Measurements from ENCODE around the gene PEAK1. TPM values are rescaled to one million over a fixed set of nuclear protein-coding genes. Genes with fewer than 3 reads are reported as not detected.

PEAK1 gene
- total RNA-seq, 4 donors from 2014 or later, result 91.8 to 170 (median 123) TPM

- no peaks in the 10 kb centered on the region for H3K27me3 ChIP-seq
- TF ChIP-seq POLR2AphosphoS5 (IDR thresholded peaks at IDR 0.05) (no peak), POLR2A (IDR thresholded peaks at IDR 0.05; ENCODE audit: low read depth) (no peak), CTCF (IDR thresholded peaks at IDR 0.05) (no peak), EP300 (IDR thresholded peaks at IDR 0.05) (no peak)
- intact Hi-C loops (cut with DNase I), result no loop called here
- no peaks in the 10 kb centered on the region for H3K9me3 ChIP-seq
- peaks cover 14 to 28% (median 17%) of the 10 kb centered on the region in 4 donors for H3K4me1 ChIP-seq
- peaks cover 0 to 3% (median 1%) of the 10 kb centered on the region in 4 donors for H3K36me3 ChIP-seq
- 52% methylated on average over 2 of the region's 2 CpGs for WGBS
- no peak overlapping the region for H3K4me3 ChIP-seq
- no peak for DNase-seq (ENCODE audit: extremely low spot score)
- H3K27ac ChIP-seq (replicated peaks in 1 of 4), result peak overlapping the region in 2 of 4 donors; percentile 17 to 42
Measured at GRCh38 chr15:77107068-77107467, 312.8 kb downstream of the PEAK1 start.

- intact Hi-C loops (cut with DNase I), result no loop called here
- Histone ChIP-seq H3K36me3 (no peaks in the 10 kb centered on the region), H3K9me3 (no peaks in the 10 kb centered on the region), H3K4me1 (peaks cover 14 to 28% (median 17%) of the 10 kb centered on the region in 4 donors), H3K4me3 (no peak overlapping the region), H3K27ac (replicated peaks in 1 of 4) (no peak overlapping the region), H3K27me3 (no peaks in the 10 kb centered on the region)
- TF ChIP-seq CTCF (IDR thresholded peaks at IDR 0.05) (no peak), POLR2AphosphoS5 (IDR thresholded peaks at IDR 0.05) (no peak), EP300 (IDR thresholded peaks at IDR 0.05) (no peak), POLR2A (IDR thresholded peaks at IDR 0.05; ENCODE audit: low read depth) (no peak)
- WGBS, result 81% methylated on average over 3 of the region's 3 CpGs
- DNase-seq (ENCODE audit: extremely low spot score), result no peak
Measured at GRCh38 chr15:77104155-77104554, 315.7 kb downstream of the PEAK1 start.

DNA sequence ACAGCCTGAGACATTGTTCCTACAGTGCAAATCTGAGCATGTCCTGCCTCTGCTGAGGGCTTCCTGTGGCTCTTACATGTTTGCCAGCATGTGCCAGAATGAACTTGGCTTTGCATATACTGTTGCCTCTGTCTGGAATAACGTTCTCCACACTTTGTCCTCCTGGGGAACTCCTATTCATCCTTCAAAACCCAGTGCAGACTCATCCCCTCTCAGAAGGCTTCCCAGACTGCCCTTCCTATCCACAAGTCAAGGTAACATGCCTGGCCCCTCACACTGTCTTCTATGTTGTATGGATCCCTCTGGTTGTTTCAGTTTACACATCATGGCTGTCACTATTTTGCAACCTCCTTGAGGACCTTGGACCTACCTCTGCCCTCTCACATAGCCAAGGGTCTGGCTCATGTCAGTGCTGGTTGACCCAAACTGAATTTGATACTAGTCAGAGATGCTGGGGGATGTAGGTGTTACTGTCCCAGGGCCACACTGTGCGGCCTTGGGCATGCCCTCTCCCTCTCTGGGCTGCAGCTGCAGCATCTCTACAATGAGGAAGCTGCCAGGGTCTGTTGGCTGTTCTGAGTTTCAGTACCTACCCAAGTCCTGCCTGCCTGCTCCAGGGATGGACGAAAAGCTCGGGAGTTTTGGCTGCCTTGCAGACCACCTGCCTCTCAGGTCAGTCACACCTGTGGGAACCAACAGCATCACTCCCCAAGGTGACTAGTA is 320.0 kb downstream of the PEAK1 start:
- peaks cover 0 to 10% (median 1%) of the 10 kb centered on the region in 4 donors for H3K4me1 ChIP-seq
- H3K9me3 ChIP-seq, result no peaks in the 10 kb centered on the region
- no peak overlapping the region for H3K4me3 ChIP-seq
- DNase-seq (ENCODE audit: extremely low spot score), result no peak
- H3K36me3 ChIP-seq, result no peaks in the 10 kb centered on the region
- TF ChIP-seq POLR2A (IDR thresholded peaks at IDR 0.05; ENCODE audit: low read depth) (no peak), POLR2AphosphoS5 (IDR thresholded peaks at IDR 0.05) (no peak)
- intact Hi-C loops (cut with DNase I), result no loop called here
- WGBS, result 90% methylated on average over 2 of the region's 4 CpGs
- no peak overlapping the region for H3K27ac ChIP-seq (replicated peaks in 1 of 4)
- peaks cover 0 to 6% (median 0%) of the 10 kb centered on the region in 4 donors for H3K27me3 ChIP-seq

- Histone ChIP-seq H3K27me3 (peaks cover 0 to 6% (median 0%) of the 10 kb centered on the region in 4 donors), H3K27ac (replicated peaks in 1 of 4) (no peak overlapping the region), H3K9me3 (no peaks in the 10 kb centered on the region), H3K36me3 (no peaks in the 10 kb centered on the region), H3K4me1 (no peaks in the 10 kb centered on the region), H3K4me3 (no peak overlapping the region)
- WGBS, result 93% methylated on average over 4 of the region's 4 CpGs
- intact Hi-C loops (cut with DNase I), result no loop called here
- no peak for TF ChIP-seq POLR2AphosphoS5 (IDR thresholded peaks at IDR 0.05)
- no peak for TF ChIP-seq EP300 (IDR thresholded peaks at IDR 0.05)
- no peak for TF ChIP-seq CTCF (IDR thresholded peaks at IDR 0.05)
- no peak for TF ChIP-seq POLR2A (IDR thresholded peaks at IDR 0.05; ENCODE audit: low read depth)
- no peak for DNase-seq (ENCODE audit: extremely low spot score)
Measured at GRCh38 chr15:77098572-77098971, 321.3 kb downstream of the PEAK1 start.

GRCh38 chr15:77097921-77098320 is 322.0 kb downstream of the PEAK1 start:
- no peak overlapping the region for H3K4me3 ChIP-seq
- peaks cover 0 to 6% (median 0%) of the 10 kb centered on the region in 4 donors for H3K27me3 ChIP-seq
- H3K36me3 ChIP-seq, result no peaks in the 10 kb centered on the region
- no peak for DNase-seq (ENCODE audit: extremely low spot score)
- TF ChIP-seq EP300 (IDR thresholded peaks at IDR 0.05) (no peak), POLR2AphosphoS5 (IDR thresholded peaks at IDR 0.05) (no peak), POLR2A (IDR thresholded peaks at IDR 0.05; ENCODE audit: low read depth) (no peak), CTCF (IDR thresholded peaks at IDR 0.05) (no peak)
- no peak overlapping the region for H3K27ac ChIP-seq (replicated peaks in 1 of 4)
- 81% methylated on average over 4 of the region's 5 CpGs for WGBS
- intact Hi-C loops (cut with DNase I), result no loop called here
- H3K4me1 ChIP-seq, result no peaks in the 10 kb centered on the region
- H3K9me3 ChIP-seq, result no peaks in the 10 kb centered on the region
